K562 (cell line): ENCODE measurements around the gene TENM4. TPM values are rescaled to one million over a fixed set of nuclear protein-coding genes. Genes with fewer than 3 reads are reported as not detected.

ENCODE experiments used
- ATAC-seq: fragments of 200-7000 bp; cut with Tn5 transposase; 3 replicates; pipeline ENCODE4 v1.9.1; 2020; ENCODE audit warnings: moderate library complexity
- BruUV-seq: library from RNA; stranded (reverse); fragments of 400-500 nt; replicated peaks from 2 replicates; lab custom pipeline; 2021; lab: Mats Ljungman, UMichigan
- CTCF ChIA-PET: fragments of 300-600 bp; formaldehyde crosslinking; extraction: SDS; loops from one replicate; lab custom pipeline; 2021; ENCODE audit warnings: low intra/inter-chr PET ratio; lab: Yijun Ruan, JAX
- POLR2A ChIA-PET: fragments of 300-600, 350-650 bp; sonication (Branson Sonifier 250); formaldehyde crosslinking; extraction: SDS; loops from one replicate; lab custom pipeline; 2021; ENCODE audit warnings: antibody characterized with exemption, inconsistent platforms; lab: Yijun Ruan, JAX
- DNase-seq, 4 experiments: peaks; one replicate each; pipeline versions ENCODE4 v3.0.0 to v3.0.0-alpha.2; 2011 to 2018; ENCODE audit warnings: low spot score in 3 of 4, mixed read lengths in 3 of 4; ENCODE audit errors: extremely low read depth in 1 of 4
- FAIRE-seq: peaks from 2 replicates; lab custom pipeline; 2011; peaks lifted over from hg19 to GRCh38; lab: Jason Lieb, UNC
- H2AFZ ChIP-seq: 2 replicates; pipeline ENCODE4 v1.6.0; 2011; ENCODE audit warnings: low read depth, low read length, control low read depth, inconsistent platforms
- H3K27ac ChIP-seq: fragments of 200-600 bp; 3 replicates; pipeline ENCODE4 v1.8.0; 2011; ENCODE audit warnings: low read depth, mild to moderate bottlenecking, control low read depth, inconsistent platforms, low read length, moderate library complexity, mixed read lengths; ENCODE audit errors: extremely low read depth
- H3K27me3 ChIP-seq, 2 experiments: fragments of 300-600 bp in 1 of 2; 2 replicates in 1 of 2; 3 replicates in 1 of 2; pipeline versions ENCODE4 v1.6.0 to v1.8.0; 2011; ENCODE audit warnings: inconsistent platforms in 2 of 2, low read length in 2 of 2, mild to moderate bottlenecking in 1 of 2, mixed read lengths in 1 of 2, moderate library complexity in 1 of 2; ENCODE audit not compliant: control insufficient read depth in 2 of 2, insufficient read depth in 2 of 2
- H3K36me3 ChIP-seq: fragments of 300-600 bp; 3 replicates; pipeline ENCODE4 v1.8.0; 2011; ENCODE audit warnings: mild to moderate bottlenecking, low read length, inconsistent platforms; ENCODE audit not compliant: control insufficient read depth, insufficient read depth
- H3K4me1 ChIP-seq, 2 experiments: fragments of 200-600 bp in 1 of 2; replicated peaks in 1 of 2; 2 replicates in 1 of 2; 3 replicates in 1 of 2; pipeline versions ENCODE4 v1.5.1 to v1.8.0; 2011; ENCODE audit warnings: inconsistent platforms in 2 of 2, low read length in 2 of 2, mild to moderate bottlenecking in 1 of 2, mixed read lengths in 1 of 2, moderate library complexity in 1 of 2; ENCODE audit not compliant: control insufficient read depth in 2 of 2, insufficient read depth in 2 of 2
- H3K4me2 ChIP-seq: 2 replicates; pipeline ENCODE4 v1.6.1; 2011; ENCODE audit warnings: low read length, control low read depth, inconsistent platforms, mixed read lengths; ENCODE audit not compliant: insufficient read depth
- H3K4me3 ChIP-seq: fragments of 200-600 bp; sonication (generic), shearing (Covaris generic); 2 replicates; pipeline ENCODE4 v1.5.1; 2016; ENCODE audit warnings: control low read depth, inconsistent platforms
- H3K79me2 ChIP-seq: fragments of 200-600 bp; 3 replicates; pipeline ENCODE4 v1.8.0; 2011; ENCODE audit warnings: low read length, inconsistent platforms; ENCODE audit not compliant: control insufficient read depth, insufficient read depth
- H3K9ac ChIP-seq, 2 experiments: 2 replicates each; pipeline versions ENCODE4 v1.6.0 to v1.6.1; 2011; ENCODE audit warnings: low read depth in 2 of 2, low read length in 2 of 2, control low read depth in 1 of 2, inconsistent platforms in 1 of 2, mild to moderate bottlenecking in 1 of 2, mixed read lengths in 1 of 2; ENCODE audit not compliant: insufficient read depth in 1 of 2
- H3K9me1 ChIP-seq: one replicate; pipeline ENCODE4 v1.6.0; 2011; ENCODE audit warnings: inconsistent platforms, mild to moderate bottlenecking, low read length, moderate library complexity; ENCODE audit not compliant: control insufficient read depth, insufficient read depth
- H3K9me3 ChIP-seq: replicated peaks from 2 replicates; pipeline ENCODE4 v1.5.1; 2011; ENCODE audit warnings: low read depth, low read length, inconsistent platforms; ENCODE audit not compliant: control insufficient read depth, insufficient read depth
- H4K20me1 ChIP-seq: replicated peaks from 2 replicates; pipeline ENCODE4 v1.6.1; 2011; ENCODE audit warnings: low read length, inconsistent platforms, mixed read lengths; ENCODE audit not compliant: control insufficient read depth, insufficient read depth
- ARNT ChIP-seq, 2 experiments: fragments of 450-650 bp; IDR thresholded peaks; 2 replicates each; pipeline ENCODE4 v1.6.1; 2016; ENCODE audit warnings: mild to moderate bottlenecking in 1 of 2
- NRF1 ChIP-seq, 2 experiments: fragments of 450-650 bp; IDR thresholded peaks in 1 of 2; conservative IDR thresholded peaks in 1 of 2; 2 replicates each; pipeline ENCODE4 v1.6.1; 2014; ENCODE audit warnings: mild to moderate bottlenecking in 2 of 2
- POLR2G ChIP-seq: fragments of 200-400 bp; formaldehyde crosslinking; IDR thresholded peaks from 2 replicates; pipeline ENCODE4 v1.6.1; 2017; ENCODE audit warnings: low read depth, mild to moderate bottlenecking, antibody characterized with exemption, low read length, moderate library complexity
- U2AF2 ChIP-seq: fragments of 200-400 bp; formaldehyde crosslinking; optimal IDR thresholded peaks from 2 replicates; pipeline ENCODE3; 2017; ENCODE audit warnings: low read depth, mild to moderate bottlenecking, low read length
- ZBED1 ChIP-seq: IDR thresholded peaks from 2 replicates; pipeline ENCODE4 v1.6.1; 2014
- ZBTB7A ChIP-seq: IDR thresholded peaks from 2 replicates; pipeline ENCODE4 v1.6.1; 2011; ENCODE audit warnings: low read depth, mild to moderate bottlenecking, low read length, moderate library complexity, borderline replicate concordance; ENCODE audit not compliant: control insufficient read depth
- WGBS: fragments of 100-300 bp; shearing (Covaris generic); methylation state at CpG from one replicate; pipeline ENCODE4 v1.1.6; 2016; ENCODE audit warnings: low coverage, mixed read lengths; ENCODE audit not compliant: insufficient coverage; ENCODE audit errors: missing lambda C conversion rate; 5-methylcytosine and 5-hydroxymethylcytosine counted together
- in situ Hi-C: fragments of 300-500 bp; cut with MboI; formaldehyde crosslinking; loops from 4 replicates; pipeline ENCODE4 v1.15.0; 2018; ENCODE audit warnings: inconsistent platforms, mixed read lengths
- intact Hi-C: fragments of 100-400 bp; cut with micrococcal nuclease; formaldehyde crosslinking; loops from 2 replicates; pipeline ENCODE4 v1.14.2; 2022
- polyA plus RNA-seq, 8 experiments: library from polyadenylated mRNA; depleted of rRNA in 4 of 8; stranded (reverse) in 5 of 8; unstranded in 3 of 8; fragments of >200 nt; fragmentation: Nextera tagmentation in 2 of 8; fragmentation: Illumina TruSeq in 1 of 8; extraction: Ambion mirVana in 2 of 8; extraction: Trizol in 1 of 8; gene quantifications; 2 replicates each; pipeline versions ENCODE4 v1.2.1 to v1.2.3, GENCODE V29; 2011 to 2014; ENCODE audit warnings: inconsistent platforms in 1 of 8, missing spikeins in 1 of 8
- total RNA-seq, 7 experiments: library from RNA; depleted of rRNA in 6 of 7; stranded (reverse); fragments of >200 nt in 6 of 7; fragmentation: Illumina TruSeq in 2 of 7; extraction: Trizol in 2 of 7; gene quantifications; 2 replicates each; pipeline versions ENCODE4 v1.2.1 to v1.2.3, GENCODE V29; 2011 to 2021; ENCODE audit warnings: low replicate concordance in 1 of 7
- TF ChIP-seq, protein P1 (sequence below): fragments of 250-450 bp; sonication (Bioruptor Pico); IDR thresholded peaks from 2 replicates; pipeline ENCODE4 v1.8.0; 2022; ENCODE audit warnings: inconsistent platforms
- TF ChIP-seq, protein P2 (sequence below): fragments of 250-450 bp; sonication (Bioruptor Pico); IDR thresholded peaks from 2 replicates; pipeline ENCODE4 v1.8.0; 2021; ENCODE audit warnings: borderline replicate concordance, mild to moderate bottlenecking, moderate library complexity; ENCODE audit not compliant: poor library complexity, severe bottlenecking
- TF ChIP-seq, protein P3 (sequence below): fragments of 450-650 bp; formaldehyde crosslinking; IDR thresholded peaks from 2 replicates; pipeline ENCODE4 v1.4.0; 2020; ENCODE audit warnings: mild to moderate bottlenecking, moderate library complexity
- TF ChIP-seq, protein P4 (sequence below): sonication (generic); formaldehyde crosslinking; IDR thresholded peaks from 2 replicates; pipeline ENCODE4 v1.5.0; 2020; ENCODE audit warnings: missing genetic modification reagents
- TF ChIP-seq, protein P5 (sequence below): sonication (generic); formaldehyde crosslinking; IDR thresholded peaks from 2 replicates; pipeline ENCODE4 v1.8.1; 2023; ENCODE audit warnings: mild to moderate bottlenecking, missing genetic modification reagents
- TF ChIP-seq, protein P6 (sequence below): fragments of 250-450 bp; sonication (Bioruptor Pico); IDR thresholded peaks from 2 replicates; pipeline ENCODE4 v1.6.1; 2021; ENCODE audit warnings: mild to moderate bottlenecking

Gene TENM4
- total and polyA plus RNA-seq, 9 of the 15 experiments (the other 6 are each of a cell fraction or from before 2014, with no cell fraction given) = 0.16 TPM; not detected in 8

DNA sequence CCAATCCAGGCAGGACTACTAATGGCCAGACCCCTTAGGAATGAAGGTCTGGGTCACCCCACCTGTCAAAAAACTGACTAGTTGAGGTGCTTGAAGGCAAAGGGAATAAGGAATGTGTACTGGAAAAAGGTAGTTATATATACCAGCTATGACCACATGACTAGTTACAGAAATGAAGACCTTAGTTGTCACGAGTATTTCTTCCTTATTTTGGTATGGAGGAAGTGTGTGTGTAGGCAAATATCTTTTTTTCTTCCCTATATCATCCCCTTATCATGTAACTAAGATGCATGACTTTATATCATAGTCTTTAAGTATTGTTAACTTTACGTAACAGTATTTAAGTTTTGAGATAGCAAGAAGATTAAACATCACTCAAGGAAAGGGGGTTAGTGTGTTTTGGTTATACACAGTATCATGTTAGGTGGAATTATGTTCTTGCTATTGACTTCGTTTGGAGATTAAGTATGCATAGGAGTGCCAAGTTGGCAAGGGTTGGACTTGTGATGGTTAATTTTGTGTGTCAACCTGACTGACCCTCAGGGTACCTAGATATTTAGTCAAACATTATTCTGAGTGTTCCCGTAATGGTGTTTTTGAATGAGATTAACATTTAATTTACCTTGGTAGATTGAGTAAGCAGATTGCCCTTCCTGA is 828.0 kb downstream of the TENM4 start:
- in situ Hi-C loops = no loop called here
- H3K79me2 ChIP-seq = no peaks in the 10 kb centered on the region
- FAIRE-seq (no peak), ATAC-seq (no peak), DNase-seq (no peak)
- H3K9me1 ChIP-seq = no peaks in the 10 kb centered on the region
- no peak overlapping the region for H3K9ac ChIP-seq
- no TSS peak for BruUV-seq
- H3K27ac ChIP-seq = no peak overlapping the region
- ChIA-PET POLR2A (no interaction called here), CTCF (no interaction called here)
- no peaks in the 10 kb centered on the region for H4K20me1 ChIP-seq
- no peaks in the 10 kb centered on the region for H3K4me1 ChIP-seq
- no peaks in the 10 kb centered on the region for H3K36me3 ChIP-seq
- no peak overlapping the region for H2AFZ ChIP-seq
- intact Hi-C loops = no loop called here
- H3K27me3 ChIP-seq = peaks cover 8 to 9% of the 10 kb centered on the region in 2 experiments; a peak in 3 of 5 replicates
- no peak overlapping the region for H3K4me3 ChIP-seq
- H3K4me2 ChIP-seq = no peak overlapping the region
- WGBS = 0% methylated on average over 4 of the region's 4 CpGs
- no peaks in the 10 kb centered on the region for H3K9me3 ChIP-seq
- TF ChIP-seq POLR2G = no peak
- TF ChIP-seq, protein P1, sequence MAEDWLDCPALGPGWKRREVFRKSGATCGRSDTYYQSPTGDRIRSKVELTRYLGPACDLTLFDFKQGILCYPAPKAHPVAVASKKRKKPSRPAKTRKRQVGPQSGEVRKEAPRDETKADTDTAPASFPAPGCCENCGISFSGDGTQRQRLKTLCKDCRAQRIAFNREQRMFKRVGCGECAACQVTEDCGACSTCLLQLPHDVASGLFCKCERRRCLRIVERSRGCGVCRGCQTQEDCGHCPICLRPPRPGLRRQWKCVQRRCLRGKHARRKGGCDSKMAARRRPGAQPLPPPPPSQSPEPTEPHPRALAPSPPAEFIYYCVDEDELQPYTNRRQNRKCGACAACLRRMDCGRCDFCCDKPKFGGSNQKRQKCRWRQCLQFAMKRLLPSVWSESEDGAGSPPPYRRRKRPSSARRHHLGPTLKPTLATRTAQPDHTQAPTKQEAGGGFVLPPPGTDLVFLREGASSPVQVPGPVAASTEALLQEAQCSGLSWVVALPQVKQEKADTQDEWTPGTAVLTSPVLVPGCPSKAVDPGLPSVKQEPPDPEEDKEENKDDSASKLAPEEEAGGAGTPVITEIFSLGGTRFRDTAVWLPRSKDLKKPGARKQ (CRISPR knock-in tag) = no peak
- no peak for TF ChIP-seq ARNT (IDR thresholded peaks at IDR 0.05)
- TF ChIP-seq, protein P2, sequence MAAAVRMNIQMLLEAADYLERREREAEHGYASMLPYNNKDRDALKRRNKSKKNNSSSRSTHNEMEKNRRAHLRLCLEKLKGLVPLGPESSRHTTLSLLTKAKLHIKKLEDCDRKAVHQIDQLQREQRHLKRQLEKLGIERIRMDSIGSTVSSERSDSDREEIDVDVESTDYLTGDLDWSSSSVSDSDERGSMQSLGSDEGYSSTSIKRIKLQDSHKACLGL = no peak
- no peak for TF ChIP-seq NRF1 (conservative IDR thresholded peaks at IDR 0.05 in 1 of 2, IDR thresholded peaks at IDR 0.05 in 1 of 2)
- TF ChIP-seq, protein P3, sequence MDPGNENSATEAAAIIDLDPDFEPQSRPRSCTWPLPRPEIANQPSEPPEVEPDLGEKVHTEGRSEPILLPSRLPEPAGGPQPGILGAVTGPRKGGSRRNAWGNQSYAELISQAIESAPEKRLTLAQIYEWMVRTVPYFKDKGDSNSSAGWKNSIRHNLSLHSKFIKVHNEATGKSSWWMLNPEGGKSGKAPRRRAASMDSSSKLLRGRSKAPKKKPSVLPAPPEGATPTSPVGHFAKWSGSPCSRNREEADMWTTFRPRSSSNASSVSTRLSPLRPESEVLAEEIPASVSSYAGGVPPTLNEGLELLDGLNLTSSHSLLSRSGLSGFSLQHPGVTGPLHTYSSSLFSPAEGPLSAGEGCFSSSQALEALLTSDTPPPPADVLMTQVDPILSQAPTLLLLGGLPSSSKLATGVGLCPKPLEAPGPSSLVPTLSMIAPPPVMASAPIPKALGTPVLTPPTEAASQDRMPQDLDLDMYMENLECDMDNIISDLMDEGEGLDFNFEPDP (CRISPR knock-in tag) = no peak
- TF ChIP-seq ZBED1 = no peak
- TF ChIP-seq, protein P4, sequence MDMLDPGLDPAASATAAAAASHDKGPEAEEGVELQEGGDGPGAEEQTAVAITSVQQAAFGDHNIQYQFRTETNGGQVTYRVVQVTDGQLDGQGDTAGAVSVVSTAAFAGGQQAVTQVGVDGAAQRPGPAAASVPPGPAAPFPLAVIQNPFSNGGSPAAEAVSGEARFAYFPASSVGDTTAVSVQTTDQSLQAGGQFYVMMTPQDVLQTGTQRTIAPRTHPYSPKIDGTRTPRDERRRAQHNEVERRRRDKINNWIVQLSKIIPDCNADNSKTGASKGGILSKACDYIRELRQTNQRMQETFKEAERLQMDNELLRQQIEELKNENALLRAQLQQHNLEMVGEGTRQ (CRISPR knock-in tag) = no peak
- TF ChIP-seq U2AF2 = no peak
- TF ChIP-seq ZBTB7A = no peak
- TF ChIP-seq, protein P5, sequence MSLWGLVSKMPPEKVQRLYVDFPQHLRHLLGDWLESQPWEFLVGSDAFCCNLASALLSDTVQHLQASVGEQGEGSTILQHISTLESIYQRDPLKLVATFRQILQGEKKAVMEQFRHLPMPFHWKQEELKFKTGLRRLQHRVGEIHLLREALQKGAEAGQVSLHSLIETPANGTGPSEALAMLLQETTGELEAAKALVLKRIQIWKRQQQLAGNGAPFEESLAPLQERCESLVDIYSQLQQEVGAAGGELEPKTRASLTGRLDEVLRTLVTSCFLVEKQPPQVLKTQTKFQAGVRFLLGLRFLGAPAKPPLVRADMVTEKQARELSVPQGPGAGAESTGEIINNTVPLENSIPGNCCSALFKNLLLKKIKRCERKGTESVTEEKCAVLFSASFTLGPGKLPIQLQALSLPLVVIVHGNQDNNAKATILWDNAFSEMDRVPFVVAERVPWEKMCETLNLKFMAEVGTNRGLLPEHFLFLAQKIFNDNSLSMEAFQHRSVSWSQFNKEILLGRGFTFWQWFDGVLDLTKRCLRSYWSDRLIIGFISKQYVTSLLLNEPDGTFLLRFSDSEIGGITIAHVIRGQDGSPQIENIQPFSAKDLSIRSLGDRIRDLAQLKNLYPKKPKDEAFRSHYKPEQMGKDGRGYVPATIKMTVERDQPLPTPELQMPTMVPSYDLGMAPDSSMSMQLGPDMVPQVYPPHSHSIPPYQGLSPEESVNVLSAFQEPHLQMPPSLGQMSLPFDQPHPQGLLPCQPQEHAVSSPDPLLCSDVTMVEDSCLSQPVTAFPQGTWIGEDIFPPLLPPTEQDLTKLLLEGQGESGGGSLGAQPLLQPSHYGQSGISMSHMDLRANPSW (CRISPR knock-in tag) = no peak
- TF ChIP-seq, protein P6, sequence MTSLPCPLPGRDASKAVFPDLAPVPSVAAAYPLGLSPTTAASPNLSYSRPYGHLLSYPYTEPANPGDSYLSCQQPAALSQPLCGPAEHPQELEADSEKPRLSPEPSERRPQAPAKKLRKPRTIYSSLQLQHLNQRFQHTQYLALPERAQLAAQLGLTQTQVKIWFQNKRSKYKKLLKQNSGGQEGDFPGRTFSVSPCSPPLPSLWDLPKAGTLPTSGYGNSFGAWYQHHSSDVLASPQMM (CRISPR knock-in tag) = no peak
